Heart right ventricle (tissue), 16 donors: ENCODE results near the gene VIPR1. TPM values are rescaled to one million over a fixed set of nuclear protein-coding genes. Genes with fewer than 3 reads are reported as not detected.

Experiments used
- ATAC-seq, 8 donors: fragments of 200-7000 bp; cut with Tn5 transposase; one replicate each; pipeline ENCODE4 v1.9.1; 2020; ENCODE audit warnings: mild to moderate bottlenecking in 8 of 8, moderate library complexity in 8 of 8, moderate number of reproducible peaks in 1 of 8
- DNase-seq, 2 donors: peaks; one replicate each; pipeline ENCODE4 v3.0.0-alpha.2; 2020
- H3K27ac ChIP-seq, 10 donors: fragments of 200-600 bp; sonication (generic) in 2 of 10; one replicate each; pipeline versions ENCODE4 v1.5.0 to v1.8.0; 2020 to 2022; ENCODE audit warnings: mild to moderate bottlenecking in 3 of 10
- H3K27me3 ChIP-seq, 7 donors: fragments of 200-600 bp; one replicate each; pipeline ENCODE4 v1.8.0; 2021 to 2022; ENCODE audit warnings: mild to moderate bottlenecking in 2 of 7
- H3K36me3 ChIP-seq, 9 donors: fragments of 200-600 bp; sonication (generic) in 1 of 9; one replicate each; pipeline versions ENCODE4 v1.5.0 to v1.8.0; 2020 to 2022; ENCODE audit warnings: mild to moderate bottlenecking in 2 of 9
- H3K4me1 ChIP-seq, 9 donors: fragments of 200-600 bp; sonication (generic) in 1 of 9; one replicate each; pipeline versions ENCODE4 v1.5.0 to v1.8.0; 2020 to 2022; ENCODE audit warnings: mild to moderate bottlenecking in 4 of 9
- H3K4me3 ChIP-seq, 10 donors: fragments of 200-600 bp; sonication (generic) in 2 of 10; one replicate each; pipeline versions ENCODE4 v1.5.0 to v1.8.0; 2020 to 2022; ENCODE audit warnings: mild to moderate bottlenecking in 7 of 10, moderate library complexity in 2 of 10
- H3K9me3 ChIP-seq, 11 donors: fragments of 200-600 bp in 10 of 11; sonication (generic) in 2 of 11; one replicate each; pipeline versions ENCODE4 v1.5.0 to v1.8.0; 2013 to 2022; ENCODE audit warnings: mild to moderate bottlenecking in 2 of 11, control low read depth in 1 of 11, moderate library complexity in 1 of 11
- whole genome bisulfite sequencing, 2 donors: extraction: QIAGEN DNeasy Blood & Tissue Kit; methylation state at CpG; one replicate each; pipeline ENCODE4 v1.1.7; 2013; ENCODE audit warnings: inconsistent platforms in 1 of 2; 5-methylcytosine and 5-hydroxymethylcytosine counted together
- intact Hi-C, 10 donors: fragments of 100-400 bp; cut with DNase I; formaldehyde crosslinking; loops; one replicate each; pipeline versions ENCODE4 v1.11.1 to v1.14.2; 2022
- polyA plus RNA-seq, 2 donors: library from polyadenylated mRNA; stranded (reverse); fragments of 200-250 nt; gene quantifications; one replicate each; pipeline ENCODE4 v1.2.3, GENCODE V29; 2013
- total RNA-seq, 10 donors: library from RNA; stranded (reverse); fragmentation: NEBNext Ultra II Directional in 3 of 10; extraction: Animal tissue kit (Norgen Biotek cat#: 25700) in 3 of 10; gene quantifications; one replicate each; pipeline versions ENCODE4 v1.2.1 to v1.2.4, GENCODE V29; 2021 to 2023
- TF ChIP-seq, protein P1 (sequence below), 9 donors: fragments of 200-600 bp; sonication (generic) in 2 of 9; IDR thresholded peaks; one replicate each; pipeline versions ENCODE4 v1.5.0 to v1.8.0; 2021 to 2022; ENCODE audit warnings: antibody characterized with exemption in 9 of 9, mild to moderate bottlenecking in 5 of 9, moderate library complexity in 1 of 9
- donor health status: Arrhythmogenic right ventricular cardiomyopathy.
- donor health status: ischemic (EF 13 %, LVEDD 7.1; RV severe dilation, severe dysfunction).
- donor health status: healthy with polysubstance abuse.
- donor health status: DM: no; HTN: yes; CAD: no.
- donor health status: DM: no; HTN: no; CAD: no.
- donor health status: ischemic (EF 25% LVEDD 6.9; RV normal size, moderate dysfunction).
- donor health status: ischemic (EF 25% LVEDD 5.7; RV mildly dilated, moderate dysfunction).
- donor health status: healthy.
- donor health status: DM: yes; HTN: yes; CAD: no.
- donor health status: Ischemic cardiomyopathy.
- donor health status: ischemic (EF 35%, LVEDD 5.7; RV mildly dilated, moderate dysfunction).
- donor health status: nonischemic (EF 11% LVEDD 7.7; RV severe dilation, severe dysfunction).
- donor health status: DM: yes; HTN: yes; CAD: no.
- donor health status: PGD.
- donor health status: ischemic (EF 29% LVEDD 5.4; RV normal size, mild dysfunction).
- donor health status: nonischemic (EF 23%, LVEDD 6.1; RV moderate dilation, normal function).

VIPR1 gene
- total and polyA plus RNA-seq, 12 donors: 0.76 to 8.3 (median 1.9) TPM

DNA sequence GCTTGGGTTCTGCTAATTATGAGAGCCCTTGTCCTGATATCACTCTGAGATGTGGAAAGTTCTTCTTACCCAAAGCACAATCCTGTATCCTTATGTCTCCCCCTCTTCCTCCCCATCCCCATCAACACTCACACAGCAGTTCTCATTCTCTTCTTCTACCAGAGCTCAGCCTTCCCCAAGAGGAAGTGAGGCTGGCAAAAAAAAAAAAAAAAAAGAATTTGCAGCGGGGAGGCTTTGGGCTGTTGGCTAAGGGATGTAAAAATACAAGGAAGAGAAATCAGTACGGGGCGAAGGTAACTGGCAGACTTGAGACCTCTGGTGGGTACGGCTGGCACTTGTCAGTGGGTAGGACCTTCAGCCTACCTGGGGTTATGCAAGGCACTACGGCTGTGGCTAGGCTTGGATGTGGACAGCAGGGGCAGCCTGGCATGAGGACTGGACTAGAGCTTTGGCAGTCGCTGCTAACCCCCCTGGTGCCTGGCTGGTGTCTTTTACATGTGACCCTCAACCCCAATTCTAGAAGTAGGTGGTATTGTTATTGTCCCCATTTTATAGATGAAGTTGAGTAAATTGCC lies 5.4 kb downstream of the VIPR1 start:
- Histone ChIP-seq H3K36me3 (no peaks in the 10 kb centered on the region), H3K27me3 (peaks cover 0 to 10% (median 2%) of the 10 kb centered on the region in 7 donors), H3K4me3 (no peak overlapping the region), H3K4me1 (peaks cover 6 to 30% (median 19%) of the 10 kb centered on the region in 9 donors), H3K27ac (no peak overlapping the region), H3K9me3 (no peaks in the 10 kb centered on the region)
- DNase-seq (no peak), ATAC-seq (no peak)
- TF ChIP-seq, protein P1, sequence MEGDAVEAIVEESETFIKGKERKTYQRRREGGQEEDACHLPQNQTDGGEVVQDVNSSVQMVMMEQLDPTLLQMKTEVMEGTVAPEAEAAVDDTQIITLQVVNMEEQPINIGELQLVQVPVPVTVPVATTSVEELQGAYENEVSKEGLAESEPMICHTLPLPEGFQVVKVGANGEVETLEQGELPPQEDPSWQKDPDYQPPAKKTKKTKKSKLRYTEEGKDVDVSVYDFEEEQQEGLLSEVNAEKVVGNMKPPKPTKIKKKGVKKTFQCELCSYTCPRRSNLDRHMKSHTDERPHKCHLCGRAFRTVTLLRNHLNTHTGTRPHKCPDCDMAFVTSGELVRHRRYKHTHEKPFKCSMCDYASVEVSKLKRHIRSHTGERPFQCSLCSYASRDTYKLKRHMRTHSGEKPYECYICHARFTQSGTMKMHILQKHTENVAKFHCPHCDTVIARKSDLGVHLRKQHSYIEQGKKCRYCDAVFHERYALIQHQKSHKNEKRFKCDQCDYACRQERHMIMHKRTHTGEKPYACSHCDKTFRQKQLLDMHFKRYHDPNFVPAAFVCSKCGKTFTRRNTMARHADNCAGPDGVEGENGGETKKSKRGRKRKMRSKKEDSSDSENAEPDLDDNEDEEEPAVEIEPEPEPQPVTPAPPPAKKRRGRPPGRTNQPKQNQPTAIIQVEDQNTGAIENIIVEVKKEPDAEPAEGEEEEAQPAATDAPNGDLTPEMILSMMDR (IDR thresholded peaks at IDR 0.05): no peak
- intact Hi-C loops: no loop called here
- 65 to 79% methylated on average over 6 of the region's 6 CpGs for WGBS, 2 donors

DNA sequence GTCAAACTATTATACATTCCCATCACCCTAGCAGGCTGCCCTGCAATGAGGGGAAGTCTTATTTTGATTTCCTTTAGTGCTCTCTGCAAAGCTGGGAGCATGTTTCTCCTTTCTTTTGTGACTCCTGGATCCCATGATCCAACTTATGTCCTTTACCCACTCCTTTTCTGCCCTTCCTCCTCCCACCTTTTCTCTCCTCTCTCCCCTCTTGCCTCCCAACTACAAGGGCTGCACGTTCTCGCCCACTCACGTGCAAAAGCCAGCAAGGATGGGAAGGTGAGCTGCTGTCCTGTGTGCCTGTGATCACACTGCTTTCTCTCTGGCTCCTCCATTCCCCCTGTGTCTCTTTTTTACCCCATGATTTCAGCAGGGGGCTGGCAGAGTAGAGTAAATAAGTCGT lies 6.1 kb downstream of the VIPR1 start:
- intact Hi-C loops: no loop called here
- Histone ChIP-seq H3K27ac (no peak overlapping the region), H3K9me3 (no peaks in the 10 kb centered on the region), H3K4me1 (peaks cover 5 to 26% (median 19%) of the 10 kb centered on the region in 9 donors), H3K4me3 (no peak overlapping the region), H3K36me3 (no peaks in the 10 kb centered on the region), H3K27me3 (peaks cover 0 to 3% (median 0%) of the 10 kb centered on the region in 7 donors)
- DNase-seq (no peak), ATAC-seq (no peak)
- 65 to 69% methylated on average over 4 of the region's 4 CpGs for WGBS, 2 donors
- TF ChIP-seq, protein P1 (IDR thresholded peaks at IDR 0.05): no peak

DNA sequence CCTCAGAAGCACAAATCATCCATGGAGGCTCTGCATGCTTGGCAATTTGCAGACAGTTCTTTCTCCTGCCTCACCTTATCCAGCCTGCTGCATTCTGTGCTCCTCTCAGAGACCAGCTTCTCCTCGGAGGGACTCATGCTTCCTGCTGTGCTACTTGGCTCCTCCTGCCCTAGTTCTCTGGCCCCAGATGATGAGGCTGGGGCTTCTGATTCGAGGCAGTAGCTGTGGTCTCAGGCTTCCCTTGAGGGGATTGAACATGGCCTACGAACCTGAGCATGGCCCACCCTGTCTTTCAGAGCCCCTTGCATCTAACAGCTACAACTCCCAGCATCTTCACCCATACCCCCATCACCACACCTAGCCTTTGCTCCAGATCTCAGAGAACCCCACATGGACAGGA lies 6.7 kb downstream of the VIPR1 start:
- no peaks in the 10 kb centered on the region for H3K9me3 ChIP-seq
- no peak for ATAC-seq
- H3K4me3 ChIP-seq: no peak overlapping the region
- H3K27me3 ChIP-seq: no peaks in the 10 kb centered on the region
- no peak for DNase-seq
- WGBS, 2 donors: 73 to 76% methylated on average over 3 of the region's 3 CpGs
- TF ChIP-seq, protein P1 (IDR thresholded peaks at IDR 0.05): no peak
- no peak overlapping the region for H3K27ac ChIP-seq
- intact Hi-C loops: no loop called here
- H3K36me3 ChIP-seq: no peaks in the 10 kb centered on the region
- H3K4me1 ChIP-seq: peaks cover 5 to 26% (median 19%) of the 10 kb centered on the region in 9 donors

DNA sequence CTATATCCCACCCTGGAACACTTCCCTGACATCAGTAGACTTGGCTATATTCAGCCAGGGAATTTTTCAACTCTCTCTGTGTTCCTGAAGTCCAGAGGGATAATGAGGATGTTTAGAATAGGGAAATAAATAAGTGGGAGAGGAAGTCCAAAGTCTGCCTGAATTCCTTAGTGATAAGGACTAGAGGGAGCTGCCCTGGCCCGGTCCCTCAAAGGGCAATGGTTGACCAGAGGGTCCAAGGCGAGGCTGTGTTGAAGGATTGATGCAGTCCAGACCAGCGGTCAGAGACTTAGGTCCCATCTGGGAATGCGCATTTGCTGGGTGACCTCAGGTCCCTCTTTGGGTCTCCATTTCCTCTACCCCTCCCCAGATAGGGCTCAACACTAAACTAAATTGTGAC lies 7.9 kb downstream of the VIPR1 start:
- Histone ChIP-seq H3K9me3 (no peaks in the 10 kb centered on the region), H3K27ac (peak overlapping the region in 1 of 10 donors; percentile 40), H3K27me3 (no peaks in the 10 kb centered on the region), H3K4me1 (peaks cover 5 to 35% (median 28%) of the 10 kb centered on the region in 9 donors), H3K36me3 (no peaks in the 10 kb centered on the region), H3K4me3 (no peak overlapping the region)
- ATAC-seq: no peak
- TF ChIP-seq, protein P1 (IDR thresholded peaks at IDR 0.05): no peak
- DNase-seq: no peak
- WGBS, 2 donors: 58 to 59% methylated on average over 4 of the region's 4 CpGs
- intact Hi-C loops: no loop called here
